Tibial artery (tissue), 4 donors: ENCODE data around the gene SNRNP200.
A peak's percentile ranks its signal among the peaks of the same experiment; 100 is the strongest.

Source experiments
- DNase-seq, 2 donors: peaks; one replicate each; pipeline ENCODE4 v3.0.0-alpha.2; 2019
- H3K27ac ChIP-seq, 2 donors: fragments of 200-600 bp; sonication (generic) in 1 of 2; 1 replicate in 1 of 2; 2 replicates in 1 of 2; pipeline ENCODE4 v1.5.1; 2018 to 2019; ENCODE audit warnings: mild to moderate bottlenecking in 1 of 2
- H3K27me3 ChIP-seq, 2 donors: fragments of 200-600 bp; sonication (generic) in 1 of 2; one replicate each; pipeline versions ENCODE4 v1.5.1 to v1.6.0; 2016 to 2019
- H3K36me3 ChIP-seq, 3 donors: fragments of 200-600 bp; sonication (generic) in 2 of 3; one replicate each; pipeline ENCODE4 v1.5.1; 2016 to 2019; ENCODE audit warnings: mild to moderate bottlenecking in 2 of 3
- H3K4me1 ChIP-seq, 4 donors: fragments of 200-600 bp; sonication (generic) in 2 of 4; 1 replicate in 3 of 4; 2 replicates in 1 of 4; pipeline ENCODE4 v1.5.1; 2016 to 2019
- H3K4me3 ChIP-seq, 2 donors: fragments of 200-600 bp; sonication (generic) in 1 of 2; 1 replicate in 1 of 2; 2 replicates in 1 of 2; pipeline ENCODE4 v1.5.1; 2018 to 2019; ENCODE audit warnings: mild to moderate bottlenecking in 2 of 2
- H3K9me3 ChIP-seq, 3 donors: fragments of 200-600 bp; sonication (generic) in 1 of 3; one replicate each; pipeline ENCODE4 v1.5.1; 2016 to 2019
- CTCF ChIP-seq, 2 experiments: fragments of 200-600 bp in 1 of 2; fragments of 450-650 bp in 1 of 2; IDR thresholded peaks; one replicate each; pipeline ENCODE4 v1.5.1; 2017 to 2019; ENCODE audit warnings: antibody characterized with exemption in 2 of 2, mild to moderate bottlenecking in 1 of 2, moderate library complexity in 1 of 2
- intact Hi-C: fragments of 100-400 bp; cut with DNase I; formaldehyde crosslinking; loops from one replicate; pipeline ENCODE4 v1.15.0; 2023; ENCODE audit warnings: low total_unique reads

Gene SNRNP200

GRCh38 chr2:96325041-96325883 is 19.9 kb upstream of the SNRNP200 start, which contains the start of gene ITPRIPL1:
Gene ITPRIPL1, plus strand, starts transcription at chr2:96325317. Its CDS starts 523 bp downstream, at chr2:96325840.
- intact Hi-C loops: no loop called here
- Histone ChIP-seq H3K36me3 (no peaks in the 10 kb centered on the region), H3K27ac (peak within 1 kb of the TSS in 1 of 2 donors; percentile 21), H3K27me3 (peaks cover 0 to 46% of the 10 kb centered on the region in 2 donors), H3K4me3 (peak within 1 kb of the TSS; percentile 48 to 51), H3K4me1 (peaks cover 0 to 32% (median 24%) of the 10 kb centered on the region in 4 donors), H3K9me3 (no peaks in the 10 kb centered on the region)
- peak in 1 of 2 donors; percentile 59 for DNase-seq
- no peak for TF ChIP-seq CTCF (IDR thresholded peaks at IDR 0.05)

GRCh38 chr2:96324721-96325040 is 19.3 kb upstream of the SNRNP200 start:
- intact Hi-C loops: no loop called here
- Histone ChIP-seq H3K4me3 (peak overlapping the region; percentile 48 to 51), H3K27ac (no peak overlapping the region), H3K36me3 (no peaks in the 10 kb centered on the region), H3K9me3 (no peaks in the 10 kb centered on the region), H3K4me1 (peaks cover 0 to 32% (median 22%) of the 10 kb centered on the region in 4 donors), H3K27me3 (peaks cover 0 to 52% of the 10 kb centered on the region in 2 donors)
- peak in 1 of 2 donors; percentile 19 for DNase-seq
- no peak for TF ChIP-seq CTCF (IDR thresholded peaks at IDR 0.05)

GRCh38 chr2:96323849-96324248 is 18.5 kb upstream of the SNRNP200 start:
- H3K9me3 ChIP-seq: no peaks in the 10 kb centered on the region
- no peaks in the 10 kb centered on the region for H3K36me3 ChIP-seq
- H3K27ac ChIP-seq: no peak overlapping the region
- no peak for DNase-seq
- TF ChIP-seq CTCF (IDR thresholded peaks at IDR 0.05): no peak
- intact Hi-C loops: no loop called here
- no peak overlapping the region for H3K4me3 ChIP-seq
- H3K27me3 ChIP-seq: peaks cover 0 to 57% of the 10 kb centered on the region in 2 donors
- H3K4me1 ChIP-seq: peaks cover 0 to 32% (median 22%) of the 10 kb centered on the region in 4 donors

GRCh38 chr2:96320728-96321622 is 15.6 kb upstream of the SNRNP200 start:
- Histone ChIP-seq H3K4me3 (peak overlapping the region; percentile 54 to 69), H3K36me3 (no peaks in the 10 kb centered on the region), H3K4me1 (peaks cover 0 to 31% (median 21%) of the 10 kb centered on the region in 4 donors), H3K27me3 (peaks cover 0 to 68% of the 10 kb centered on the region in 2 donors), H3K9me3 (no peaks in the 10 kb centered on the region), H3K27ac (peak overlapping the region; percentile 2 to 26)
- intact Hi-C loops: no loop called here
- DNase-seq: peak in 1 of 2 donors; percentile 60
- no peak for TF ChIP-seq CTCF (IDR thresholded peaks at IDR 0.05)

- no peak overlapping the region for H3K4me3 ChIP-seq
- no peak for TF ChIP-seq CTCF (IDR thresholded peaks at IDR 0.05)
- no peak overlapping the region for H3K27ac ChIP-seq
- intact Hi-C loops: no loop called here
- DNase-seq: peak in 1 of 2 donors; percentile 34
- no peaks in the 10 kb centered on the region for H3K9me3 ChIP-seq
- peaks cover 0 to 25% (median 17%) of the 10 kb centered on the region in 4 donors for H3K4me1 ChIP-seq
- H3K27me3 ChIP-seq: peaks cover 0 to 62% of the 10 kb centered on the region in 2 donors
- no peaks in the 10 kb centered on the region for H3K36me3 ChIP-seq
These were observed 15.0 kb upstream of the SNRNP200 start for GRCh38 chr2:96320326-96320725.
